Spleen (tissue), 11 donors: ENCODE data around the gene SPATA6L. TPM values are rescaled to one million over a fixed set of nuclear protein-coding genes. Genes with fewer than 3 reads are reported as not detected.

Source experiments
- DNase-seq: peaks from one replicate; pipeline ENCODE4 v3.0.0-alpha.2; 2020
- H3K27ac ChIP-seq, 8 donors: fragments of 200-600 bp; sonication (generic) in 7 of 8; 1 replicate in 4 of 8; 2 replicates in 4 of 8; pipeline versions ENCODE4 v1.5.0 to v1.8.0; 2016 to 2021; ENCODE audit warnings: inconsistent platforms in 4 of 8, mild to moderate bottlenecking in 4 of 8, moderate library complexity in 1 of 8
- H3K27me3 ChIP-seq, 7 donors: fragments of 200-600 bp; sonication (generic) in 6 of 7; replicated peaks in 1 of 7; 1 replicate in 4 of 7; 2 replicates in 3 of 7; pipeline versions ENCODE4 v1.5.0 to v1.8.0; 2016 to 2021; ENCODE audit warnings: inconsistent platforms in 3 of 7, mild to moderate bottlenecking in 1 of 7
- H3K36me3 ChIP-seq, 6 donors: fragments of 200-600 bp; sonication (generic) in 5 of 6; 1 replicate in 4 of 6; 2 replicates in 2 of 6; pipeline versions ENCODE4 v1.5.0 to v1.8.0; 2016 to 2021; ENCODE audit warnings: inconsistent platforms in 2 of 6
- H3K4me1 ChIP-seq, 6 donors: fragments of 200-600 bp; sonication (generic) in 5 of 6; 1 replicate in 3 of 6; 2 replicates in 3 of 6; pipeline versions ENCODE4 v1.5.0 to v1.8.0; 2016 to 2021; ENCODE audit warnings: inconsistent platforms in 3 of 6
- H3K4me3 ChIP-seq, 8 donors: fragments of 200-600 bp; sonication (generic) in 7 of 8; 1 replicate in 4 of 8; 2 replicates in 4 of 8; pipeline versions ENCODE4 v1.5.0 to v1.8.0; 2016 to 2021; ENCODE audit warnings: inconsistent platforms in 4 of 8, mild to moderate bottlenecking in 4 of 8, moderate library complexity in 2 of 8
- H3K9me3 ChIP-seq, 8 donors: fragments of 200-600 bp; sonication (generic) in 7 of 8; 1 replicate in 4 of 8; 2 replicates in 4 of 8; pipeline versions ENCODE4 v1.5.0 to v1.8.0; 2016 to 2021; ENCODE audit warnings: inconsistent platforms in 4 of 8
- POLR2A ChIP-seq, 3 donors: fragments of 450-650 bp; IDR thresholded peaks; one replicate each; pipeline ENCODE4 v1.5.1; 2017; ENCODE audit warnings: antibody characterized with exemption in 3 of 3, mild to moderate bottlenecking in 1 of 3
- POLR2AphosphoS5 ChIP-seq, 3 donors: sonication (generic); formaldehyde crosslinking; IDR thresholded peaks; one replicate each; pipeline ENCODE4 v1.5.1; 2017; ENCODE audit warnings: antibody characterized with exemption in 3 of 3
- WGBS, 5 donors: extraction: QIAGEN DNeasy Blood & Tissue Kit in 3 of 5; methylation state at CpG; one replicate each; pipeline versions ENCODE4 v1.1.5 to v1.1.7; 2013 to 2018; 5-methylcytosine and 5-hydroxymethylcytosine counted together
- intact Hi-C: fragments of 100-400 bp; cut with DNase I; formaldehyde crosslinking; loops from one replicate; pipeline ENCODE4 v1.15.0; 2023; ENCODE audit warnings: low total_unique reads
- polyA plus RNA-seq, 3 donors: library from polyadenylated mRNA; stranded (reverse); fragments of 200-250 nt; gene quantifications; one replicate each; pipeline ENCODE4 v1.2.1, GENCODE V29; 2013
- total RNA-seq, 7 donors: library from RNA; depleted of rRNA in 3 of 7; stranded (reverse); fragments of >200 nt in 3 of 7; fragmentation: NEBNext Ultra II Directional in 4 of 7; extraction: Animal tissue kit (Norgen Biotek cat#: 25700) in 4 of 7; gene quantifications; one replicate each; pipeline versions ENCODE4 v1.1.0 to v1.2.1, GENCODE V29; 2016 to 2021
- TF ChIP-seq, protein P1 (sequence below), 11 experiments: fragments of 200-600 bp in 7 of 11; fragments of 450-650 bp in 4 of 11; sonication (generic) in 4 of 11; IDR thresholded peaks in 8 of 11; conservative IDR thresholded peaks in 3 of 11; 1 replicate in 7 of 11; 2 replicates in 4 of 11; pipeline versions ENCODE4 v1.4.0 to v1.8.0; 2016 to 2021; ENCODE audit warnings: antibody characterized with exemption in 11 of 11, inconsistent platforms in 4 of 11, mild to moderate bottlenecking in 1 of 11
- donor health status: healthy with polysubstance abuse.
- donor health status: DM: no; HTN: no; CAD: no; lungs with moderate emphysema.
- donor health status: DM: no; HTN: no; CAD: no.
- donor health status: Bipolar disorder and iron deficiency.
- donor health status: healthy.
- donor health status: DM: no; HTN: no; CAD: no.
- donor health status: DM: yes; HTN: yes; CAD: no.

The SPATA6L gene
- total and polyA plus RNA-seq, 10 donors: 0.32 to 5.7 (median 1.1) TPM

DNA sequence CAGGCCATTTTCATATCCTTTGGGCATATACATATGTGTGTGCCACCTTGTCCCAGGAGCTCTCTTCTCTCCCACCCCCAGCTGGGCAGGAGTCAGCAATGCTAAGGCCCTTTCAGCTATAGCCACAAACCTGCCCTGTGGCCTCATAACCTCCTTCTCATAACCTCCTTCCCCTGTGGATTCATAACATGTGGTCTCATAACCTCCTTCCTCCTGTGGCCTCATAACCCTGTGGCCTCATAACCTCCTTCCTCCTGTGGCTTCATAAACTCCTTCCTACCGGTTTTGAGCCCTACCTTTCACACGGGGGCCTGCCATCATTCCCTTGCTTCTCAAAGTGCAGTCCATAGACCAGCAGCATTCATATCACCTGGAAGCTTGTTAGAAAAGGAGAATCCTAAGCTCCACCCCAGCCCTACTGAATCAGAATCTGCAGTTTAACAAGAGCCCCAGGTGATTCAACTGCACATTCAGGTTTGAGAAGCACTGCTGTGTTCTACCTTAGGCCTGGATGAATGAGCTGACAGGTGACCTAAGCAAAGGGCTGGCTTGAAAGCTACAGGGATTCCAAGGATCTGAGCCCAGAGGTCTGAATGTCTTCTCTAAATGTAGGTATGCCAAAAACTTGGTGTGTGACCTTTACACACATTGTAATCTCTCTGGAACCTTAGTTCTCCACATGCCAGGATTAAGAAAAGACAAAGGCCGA is 46.1 kb downstream of the SPATA6L start:
- Histone ChIP-seq H3K4me1 (peaks cover 0 to 14% (median 0%) of the 10 kb centered on the region in 6 donors), H3K36me3 (no peaks in the 10 kb centered on the region), H3K4me3 (no peak overlapping the region), H3K27me3 (no peaks in the 10 kb centered on the region), H3K9me3 (no peaks in the 10 kb centered on the region), H3K27ac (no peak overlapping the region)
- no peak for TF ChIP-seq POLR2A (IDR thresholded peaks at IDR 0.05)
- TF ChIP-seq POLR2AphosphoS5 (IDR thresholded peaks at IDR 0.05): no peak
- TF ChIP-seq, protein P1, sequence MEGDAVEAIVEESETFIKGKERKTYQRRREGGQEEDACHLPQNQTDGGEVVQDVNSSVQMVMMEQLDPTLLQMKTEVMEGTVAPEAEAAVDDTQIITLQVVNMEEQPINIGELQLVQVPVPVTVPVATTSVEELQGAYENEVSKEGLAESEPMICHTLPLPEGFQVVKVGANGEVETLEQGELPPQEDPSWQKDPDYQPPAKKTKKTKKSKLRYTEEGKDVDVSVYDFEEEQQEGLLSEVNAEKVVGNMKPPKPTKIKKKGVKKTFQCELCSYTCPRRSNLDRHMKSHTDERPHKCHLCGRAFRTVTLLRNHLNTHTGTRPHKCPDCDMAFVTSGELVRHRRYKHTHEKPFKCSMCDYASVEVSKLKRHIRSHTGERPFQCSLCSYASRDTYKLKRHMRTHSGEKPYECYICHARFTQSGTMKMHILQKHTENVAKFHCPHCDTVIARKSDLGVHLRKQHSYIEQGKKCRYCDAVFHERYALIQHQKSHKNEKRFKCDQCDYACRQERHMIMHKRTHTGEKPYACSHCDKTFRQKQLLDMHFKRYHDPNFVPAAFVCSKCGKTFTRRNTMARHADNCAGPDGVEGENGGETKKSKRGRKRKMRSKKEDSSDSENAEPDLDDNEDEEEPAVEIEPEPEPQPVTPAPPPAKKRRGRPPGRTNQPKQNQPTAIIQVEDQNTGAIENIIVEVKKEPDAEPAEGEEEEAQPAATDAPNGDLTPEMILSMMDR (IDR thresholded peaks at IDR 0.05 in 8 of 11, conservative IDR thresholded peaks at IDR 0.05 in 3 of 11): no peak
- WGBS, 5 donors: 42 to 55% (median 47%) methylated on average over 3 of the region's 3 CpGs
- no peak for DNase-seq
- intact Hi-C loops: no loop called here

DNA sequence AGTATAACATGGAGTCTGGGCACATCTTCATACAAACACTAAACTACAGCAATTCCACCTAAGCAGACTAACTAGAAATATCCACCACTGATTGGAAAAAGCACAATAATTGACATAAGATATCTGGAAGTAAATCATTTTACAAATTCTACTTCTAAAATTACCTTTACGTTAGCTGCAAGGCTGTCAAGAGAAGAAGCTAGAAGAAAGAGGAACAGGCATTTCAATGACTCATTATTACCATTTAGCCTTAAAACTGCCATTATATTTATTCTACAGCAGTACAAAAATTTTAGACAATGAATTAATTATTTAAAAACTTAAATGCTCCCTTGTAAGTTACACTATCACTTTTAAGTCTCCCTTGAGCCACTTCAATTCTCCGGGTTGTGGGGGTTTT is 47.6 kb downstream of the SPATA6L start:
- H3K4me3 ChIP-seq: no peak overlapping the region
- 70 to 78% (median 76%) methylated on average over 2 of the region's 2 CpGs for whole genome bisulfite sequencing, 5 donors
- TF ChIP-seq POLR2AphosphoS5 (IDR thresholded peaks at IDR 0.05): no peak
- TF ChIP-seq, protein P1 (IDR thresholded peaks at IDR 0.05 in 8 of 11, conservative IDR thresholded peaks at IDR 0.05 in 3 of 11): no peak
- no peak for TF ChIP-seq POLR2A (IDR thresholded peaks at IDR 0.05)
- no peak for DNase-seq
- peaks cover 0 to 14% (median 0%) of the 10 kb centered on the region in 6 donors for H3K4me1 ChIP-seq
- H3K27ac ChIP-seq: no peak overlapping the region
- no peaks in the 10 kb centered on the region for H3K9me3 ChIP-seq
- no peaks in the 10 kb centered on the region for H3K36me3 ChIP-seq
- intact Hi-C loops: no loop called here
- H3K27me3 ChIP-seq: no peaks in the 10 kb centered on the region

DNA sequence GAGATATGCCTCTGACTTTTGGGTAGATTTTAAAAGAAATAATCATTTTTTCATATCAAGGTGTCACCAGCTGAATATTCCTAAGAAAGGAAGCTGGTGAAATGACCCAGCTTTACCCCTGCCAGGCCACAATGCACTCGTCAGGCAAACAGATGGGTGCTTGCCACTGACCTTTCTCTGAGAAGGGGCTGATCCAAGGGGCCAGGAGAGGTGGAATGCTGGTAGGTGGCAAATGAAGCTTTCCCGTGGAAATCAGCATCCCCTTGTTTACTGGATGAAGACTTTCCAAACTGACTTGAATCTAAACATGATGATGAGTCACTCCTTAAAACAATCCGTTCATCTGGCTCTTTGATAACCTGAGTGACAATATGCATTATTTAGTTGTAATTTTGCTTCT is 48.5 kb downstream of the SPATA6L start:
- intact Hi-C loops: no loop called here
- H3K4me3 ChIP-seq: no peak overlapping the region
- 64 to 78% (median 68%) methylated on average over 3 of the region's 3 CpGs for WGBS, 5 donors
- DNase-seq: no peak
- no peaks in the 10 kb centered on the region for H3K9me3 ChIP-seq
- TF ChIP-seq POLR2AphosphoS5 (IDR thresholded peaks at IDR 0.05): no peak
- TF ChIP-seq, protein P1 (IDR thresholded peaks at IDR 0.05 in 8 of 11, conservative IDR thresholded peaks at IDR 0.05 in 3 of 11): no peak
- no peak for TF ChIP-seq POLR2A (IDR thresholded peaks at IDR 0.05)
- H3K27me3 ChIP-seq: no peaks in the 10 kb centered on the region
- H3K4me1 ChIP-seq: peaks cover 0 to 14% (median 0%) of the 10 kb centered on the region in 6 donors
- H3K27ac ChIP-seq: no peak overlapping the region
- no peaks in the 10 kb centered on the region for H3K36me3 ChIP-seq

DNA sequence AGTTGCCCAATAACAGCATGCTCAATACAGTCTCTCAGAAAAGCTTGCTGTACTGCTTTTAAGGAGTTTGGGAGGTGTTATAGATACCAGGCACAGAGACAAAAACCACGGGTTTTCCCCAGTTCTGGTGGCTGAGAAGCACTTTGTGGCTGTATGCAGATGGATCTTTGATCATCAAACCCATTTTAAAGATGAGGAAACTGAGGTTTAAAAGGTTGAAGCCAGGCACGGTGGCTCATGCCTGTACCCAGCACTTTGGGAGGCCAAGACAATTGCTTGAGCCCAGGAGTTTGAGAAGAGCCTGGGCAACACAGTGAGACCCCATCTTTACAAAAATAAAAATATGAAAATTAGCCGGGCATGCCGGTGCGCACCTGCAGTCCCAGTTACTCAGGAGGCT is 50.5 kb downstream of the SPATA6L start:
- H3K27ac ChIP-seq: no peak overlapping the region
- H3K4me3 ChIP-seq: no peak overlapping the region
- peaks cover 0 to 14% (median 0%) of the 10 kb centered on the region in 6 donors for H3K4me1 ChIP-seq
- no peaks in the 10 kb centered on the region for H3K27me3 ChIP-seq
- 75 to 87% (median 80%) methylated on average over 5 of the region's 5 CpGs for WGBS, 5 donors
- intact Hi-C loops: no loop called here
- no peak for DNase-seq
- no peaks in the 10 kb centered on the region for H3K36me3 ChIP-seq
- no peaks in the 10 kb centered on the region for H3K9me3 ChIP-seq
- no peak for TF ChIP-seq POLR2AphosphoS5 (IDR thresholded peaks at IDR 0.05)
- TF ChIP-seq, protein P1 (IDR thresholded peaks at IDR 0.05 in 8 of 11, conservative IDR thresholded peaks at IDR 0.05 in 3 of 11): no peak
- no peak for TF ChIP-seq POLR2A (IDR thresholded peaks at IDR 0.05)
